ENCODE results near the gene ADAT2. TPM values are rescaled to one million over a fixed set of nuclear protein-coding genes. Genes with fewer than 3 reads are reported as not detected.

ADAT2 gene
- polyA plus RNA-seq, 1 of the 3 experiments (the other 2 are of a cell fraction): 5.4 TPM

GRCh38 chr6:143490244-143490643 is 39.7 kb upstream of the ADAT2 start:
- ChIA-PET POLR2A (no interaction called here), CTCF (interaction anchor here (0.9 to 1.5 kb wide), 2 partner anchors 23 to 1016 kb away, joined by 3 to 4 read pairs; no protein-coding TSS in a partner anchor)
- Histone ChIP-seq H3K4me3 (ENCODE audit: low read depth in 2 of 2, low read length in 1 of 2) (no peak overlapping the region), H3K36me3 (replicated peaks in 1 of 2; ENCODE audit: control insufficient read depth in 1 of 2, insufficient read depth in 2 of 2, low read length in 1 of 2) (peaks cover 0 to 14% of the 10 kb centered on the region in 2 experiments), H3K4me2 (no peak overlapping the region), H3K9me3 (no peaks in the 10 kb centered on the region), H3K79me2 (ENCODE audit: insufficient read depth) (no peaks in the 10 kb centered on the region), H3K9ac (no peak overlapping the region), H3K4me1 (ENCODE audit: control insufficient read depth in 1 of 2, insufficient read depth in 2 of 2, low read depth in 1 of 2, low read length in 1 of 2) (no peaks in the 10 kb centered on the region), H4K20me1 (ENCODE audit: insufficient read depth) (no peaks in the 10 kb centered on the region), H3K27ac (ENCODE audit: low read depth in 2 of 2, low read length in 1 of 2) (no peak overlapping the region), H3K9me2 (no peaks in the 10 kb centered on the region), H2AFZ (ENCODE audit: low read depth) (no peak overlapping the region), H3F3A (replicated peaks; ENCODE audit: insufficient read depth) (peaks cover 3% of the 10 kb centered on the region), H3K27me3 (ENCODE audit: insufficient read depth) (no peaks in the 10 kb centered on the region)
- no peak for TF ChIP-seq RFX5 (IDR thresholded peaks at IDR 0.05; ENCODE audit: low read length)
- no peak for DNase-seq
- 93% methylated on average over 1 of the region's 1 CpG for WGBS (ENCODE audit: low lambda C conversion rate)

- no peak overlapping the region for H3K27ac ChIP-seq (ENCODE audit: low read depth in 2 of 2, low read length in 1 of 2)
- no peak overlapping the region for H2AFZ ChIP-seq (ENCODE audit: low read depth)
- POLR2A ChIA-PET: no interaction called here
- no peak overlapping the region for H3K9ac ChIP-seq
- CTCF ChIA-PET: interaction anchor here (0.6 to 0.8 kb wide), 2 partner anchors 10 to 15 kb away, joined by 3 read pairs; no protein-coding TSS in a partner anchor
- no peak overlapping the region for H3K4me2 ChIP-seq
- no peaks in the 10 kb centered on the region for H4K20me1 ChIP-seq (ENCODE audit: insufficient read depth)
- no peaks in the 10 kb centered on the region for H3K9me2 ChIP-seq
- H3K9me3 ChIP-seq: no peaks in the 10 kb centered on the region
- peaks cover 2 to 6% of the 10 kb centered on the region in 2 experiments for H3K36me3 ChIP-seq (replicated peaks in 1 of 2; ENCODE audit: control insufficient read depth in 1 of 2, insufficient read depth in 2 of 2, low read length in 1 of 2)
- no peaks in the 10 kb centered on the region for H3K4me1 ChIP-seq (ENCODE audit: control insufficient read depth in 1 of 2, insufficient read depth in 2 of 2, low read depth in 1 of 2, low read length in 1 of 2)
- no peaks in the 10 kb centered on the region for H3K79me2 ChIP-seq (ENCODE audit: insufficient read depth)
- H3K27me3 ChIP-seq (ENCODE audit: insufficient read depth): no peaks in the 10 kb centered on the region
- TF ChIP-seq USF2 (IDR thresholded peaks at IDR 0.05; ENCODE audit: borderline replicate concordance, low read depth, low read length): no peak
- no peak for TF ChIP-seq RXRA (IDR thresholded peaks at IDR 0.05; ENCODE audit: borderline replicate concordance, low read depth)
- TF ChIP-seq TAF1 (IDR thresholded peaks at IDR 0.05; ENCODE audit: borderline replicate concordance, low read depth, low read length): no peak
- no peak for TF ChIP-seq CTCF (IDR thresholded peaks at IDR 0.05)
- no peak for TF ChIP-seq NFIC (IDR thresholded peaks at IDR 0.05; ENCODE audit: borderline replicate concordance)
- TF ChIP-seq MAX (IDR thresholded peaks at IDR 0.05; ENCODE audit: low read depth): no peak
- no peak for TF ChIP-seq USF1 (IDR thresholded peaks at IDR 0.05; ENCODE audit: borderline replicate concordance, low read depth)
- TF ChIP-seq CHD2 (IDR thresholded peaks at IDR 0.05; ENCODE audit: low read length, partially characterized antibody): no peak
- no peak for TF ChIP-seq RFX5 (IDR thresholded peaks at IDR 0.05; ENCODE audit: low read length)
- no peak for TF ChIP-seq IRF3 (IDR thresholded peaks at IDR 0.05; ENCODE audit: low read depth, low read length)
- TF ChIP-seq GATA2 (CRISPR knock-in tag; IDR thresholded peaks at IDR 0.05): no peak
- no peak for TF ChIP-seq JUND (IDR thresholded peaks at IDR 0.05)
- TF ChIP-seq FOSL2 (IDR thresholded peaks at IDR 0.05; ENCODE audit: borderline replicate concordance, low read depth): no peak
- no peak for TF ChIP-seq FOXM1 (IDR thresholded peaks at IDR 0.05; ENCODE audit: low read depth)
- TF ChIP-seq TCF12 (IDR thresholded peaks at IDR 0.05): no peak
- TF ChIP-seq FOXJ3 (CRISPR knock-in tag; IDR thresholded peaks at IDR 0.05): no peak
- TF ChIP-seq RCOR1 (IDR thresholded peaks at IDR 0.05; ENCODE audit: low read length): no peak
- no peak for TF ChIP-seq MXI1 (IDR thresholded peaks at IDR 0.05; ENCODE audit: low read depth, low read length)
- WGBS (ENCODE audit: low lambda C conversion rate): 91% methylated on average over 3 of the region's 3 CpGs
- DNase-seq: no peak
- H3K4me3 ChIP-seq (ENCODE audit: low read depth in 2 of 2, low read length in 1 of 2): no peak overlapping the region
- H3F3A ChIP-seq (replicated peaks; ENCODE audit: insufficient read depth): peaks cover 3% of the 10 kb centered on the region
Measured at GRCh38 chr6:143486752-143487151, 36.3 kb upstream of the ADAT2 start.
